Hepatocyte (in vitro differentiated cells): Measurements from ENCODE around the gene PRDX3.

Experiments
- CTCF ChIP-seq: fragments of 200-600 bp; sonication (generic); IDR thresholded peaks from 2 replicates; pipeline ENCODE4 v1.5.1; 2016; ENCODE audit warnings: antibody characterized with exemption, mild to moderate bottlenecking; ENCODE audit not compliant: poor library complexity
- EZH2 ChIP-seq: fragments of 200-600 bp; sonication (generic); IDR thresholded peaks from 2 replicates; pipeline ENCODE4 v1.6.1; 2016; ENCODE audit warnings: antibody characterized with exemption, mild to moderate bottlenecking, borderline replicate concordance
- EZH2phosphoT487 ChIP-seq: fragments of 200-600 bp; sonication (generic); IDR thresholded peaks from one replicate; pipeline ENCODE4 v1.6.1; 2018; ENCODE audit warnings: antibody characterized with exemption, mild to moderate bottlenecking, low read depth, moderate library complexity; ENCODE audit not compliant: unreplicated experiment, severe bottlenecking

GRCh38 chr10:119198438-119198837 is 19.8 kb upstream of the PRDX3 start:
- TF ChIP-seq CTCF (peak; percentile 38), EZH2 (no peak), EZH2phosphoT487 (no peak)
